CMK (cell line): ENCODE results near the gene QDPR.
"Not testable (repeated sequence)": the region's sequence is repeated elsewhere in the genome, so short reads cannot be mapped to it uniquely, and the experiment has no call there.

Experiments used
- DNase-seq: peaks from one replicate; pipeline ENCODE4 v3.0.0-alpha.2; 2010; ENCODE audit warnings: low read depth

Gene QDPR

GRCh38 chr4:17511950-17512795 lies at the start of gene QDPR:
TSS of gene QDPR (minus strand) at chr4:17512090. CDS start at chr4:17512054, 36 bp downstream.
- peak; percentile 43 for DNase-seq

- no peak for DNase-seq
Measured at GRCh38 chr4:17561195-17561909, 49.5 kb upstream of the QDPR start.

- no peak for DNase-seq
Measured at GRCh38 chr4:17560065-17560673, 48.3 kb upstream of the QDPR start.

- DNase-seq = no peak
Measured at GRCh38 chr4:17559709-17560048, 47.8 kb upstream of the QDPR start.

- no peak for DNase-seq
Measured at GRCh38 chr4:17558941-17559708, 47.2 kb upstream of the QDPR start.

GRCh38 chr4:17557880-17558279 lies 46.0 kb upstream of the QDPR start:
- no peak for DNase-seq

GRCh38 chr4:17556498-17556897 lies 44.6 kb upstream of the QDPR start:
- no peak for DNase-seq

GRCh38 chr4:17554568-17554967 lies 42.7 kb upstream of the QDPR start:
- no peak for DNase-seq

- no peak for DNase-seq
Measured at GRCh38 chr4:17552427-17552826, 40.5 kb upstream of the QDPR start.

GRCh38 chr4:17550549-17550948 lies 38.7 kb upstream of the QDPR start:
- DNase-seq = no peak

- no peak for DNase-seq
Measured at GRCh38 chr4:17546678-17547077, 34.8 kb upstream of the QDPR start.

- no peak for DNase-seq
Measured at GRCh38 chr4:17546222-17546621, 34.3 kb upstream of the QDPR start.

GRCh38 chr4:17545374-17546140 lies 33.7 kb upstream of the QDPR start:
- DNase-seq = no peak

GRCh38 chr4:17544831-17545234 lies 32.9 kb upstream of the QDPR start:
- DNase-seq = no peak

- DNase-seq = no peak
Measured at GRCh38 chr4:17544205-17544604, 32.3 kb upstream of the QDPR start.

- DNase-seq = not testable (repeated sequence)
Measured at GRCh38 chr4:17537060-17537459, 25.2 kb upstream of the QDPR start.

GRCh38 chr4:17535906-17536305 lies 24.0 kb upstream of the QDPR start:
- DNase-seq = no peak

- no peak for DNase-seq
Measured at GRCh38 chr4:17535242-17535641, 23.4 kb upstream of the QDPR start.

- no peak for DNase-seq
Measured at GRCh38 chr4:17534705-17535104, 22.8 kb upstream of the QDPR start.

GRCh38 chr4:17531538-17532285 lies 19.8 kb upstream of the QDPR start:
- no peak for DNase-seq
